HL-60/S4 (cell line): ENCODE data around the gene EML3.
"Not testable (repeated sequence)": the region's sequence is repeated elsewhere in the genome, so short reads cannot be mapped to it uniquely, and the experiment has no call there.

ENCODE experiments used
- in situ Hi-C: fragments of 300-500 bp; cut with MboI; formaldehyde crosslinking; loops from 2 replicates; pipeline ENCODE4 v1.14.3; 2022; ENCODE audit warnings: low sequenced_read_pairs

EML3 gene

DNA sequence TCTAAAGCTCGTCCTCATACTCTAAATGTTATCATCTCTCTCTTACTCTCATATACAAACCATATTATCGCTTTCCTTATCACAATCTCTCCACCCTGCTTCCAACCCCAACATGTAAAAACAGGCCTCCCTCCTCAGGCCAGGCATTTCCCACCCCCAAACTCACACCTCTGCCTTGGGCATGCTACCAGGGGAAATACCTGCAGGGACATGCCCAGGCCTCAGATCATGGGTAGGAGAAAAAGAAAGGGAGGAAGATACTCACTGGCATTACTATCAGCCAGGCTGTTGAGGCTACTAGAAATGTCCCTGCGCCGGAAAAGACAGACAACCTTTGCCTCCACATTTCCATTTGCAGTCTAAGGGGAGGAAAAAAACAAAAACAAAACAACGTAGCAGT lies 12.7 kb downstream of the EML3 start:
- in situ Hi-C loops, result loop anchor here (10.0 kb wide), 1 partner anchor 95 kb away; no protein-coding TSS in a partner anchor

DNA sequence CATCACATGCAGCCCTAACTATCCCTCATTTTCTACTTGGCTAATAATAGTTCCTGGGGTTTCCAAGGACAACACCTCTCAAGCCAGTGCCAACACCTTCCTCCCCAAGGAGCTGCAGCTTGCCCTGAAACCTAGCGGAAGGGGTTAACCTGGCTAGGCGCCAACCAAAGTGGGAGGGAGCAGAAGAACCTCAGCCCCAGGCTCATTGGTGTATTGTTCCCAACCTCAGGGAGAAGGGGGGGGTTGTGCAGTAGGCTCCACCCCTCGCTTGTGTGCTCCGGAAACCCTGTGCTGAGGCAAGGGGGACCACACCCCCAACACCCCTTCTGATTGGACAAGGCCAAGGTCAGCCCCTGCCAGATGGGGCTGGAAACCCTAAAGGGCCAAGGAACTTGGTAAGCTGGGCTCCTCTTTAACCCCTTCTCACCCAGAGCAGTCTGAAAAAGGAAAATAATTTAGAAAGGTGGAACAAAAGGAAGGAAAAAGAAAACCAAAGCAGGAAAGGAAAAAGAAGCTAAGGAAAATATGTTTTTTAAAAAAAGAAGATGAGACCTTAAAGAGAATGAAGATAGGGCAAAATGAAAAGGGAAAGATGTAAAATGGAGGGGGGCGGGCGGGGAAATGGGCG lies 13.4 kb downstream of the EML3 start:
- in situ Hi-C loops, result loop anchor here (10.0 kb wide), 1 partner anchor 96 kb away; no protein-coding TSS in a partner anchor

DNA sequence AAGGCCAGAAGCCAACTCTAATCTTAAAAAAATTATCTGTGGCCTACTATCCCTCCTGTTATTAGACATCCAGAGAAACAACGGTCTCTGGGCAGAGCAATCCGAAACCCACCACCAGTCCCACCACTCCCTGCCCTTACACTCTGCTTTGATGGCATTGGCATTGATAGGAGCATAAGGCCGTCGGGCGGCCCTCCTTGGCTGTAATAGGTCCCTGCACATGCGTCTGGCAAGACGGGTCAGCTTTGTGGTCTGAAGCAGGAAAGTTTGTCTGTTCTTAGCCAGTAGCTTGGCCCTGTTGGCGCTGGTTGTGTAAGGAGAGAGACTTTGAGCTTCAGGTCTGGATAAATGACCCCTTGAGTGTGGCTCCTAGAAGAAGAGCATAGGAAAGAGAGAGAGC lies 17.5 kb downstream of the EML3 start:
- in situ Hi-C loops, result loop anchor here (10.0 kb wide), 1 partner anchor 100 kb away; no protein-coding TSS in a partner anchor

DNA sequence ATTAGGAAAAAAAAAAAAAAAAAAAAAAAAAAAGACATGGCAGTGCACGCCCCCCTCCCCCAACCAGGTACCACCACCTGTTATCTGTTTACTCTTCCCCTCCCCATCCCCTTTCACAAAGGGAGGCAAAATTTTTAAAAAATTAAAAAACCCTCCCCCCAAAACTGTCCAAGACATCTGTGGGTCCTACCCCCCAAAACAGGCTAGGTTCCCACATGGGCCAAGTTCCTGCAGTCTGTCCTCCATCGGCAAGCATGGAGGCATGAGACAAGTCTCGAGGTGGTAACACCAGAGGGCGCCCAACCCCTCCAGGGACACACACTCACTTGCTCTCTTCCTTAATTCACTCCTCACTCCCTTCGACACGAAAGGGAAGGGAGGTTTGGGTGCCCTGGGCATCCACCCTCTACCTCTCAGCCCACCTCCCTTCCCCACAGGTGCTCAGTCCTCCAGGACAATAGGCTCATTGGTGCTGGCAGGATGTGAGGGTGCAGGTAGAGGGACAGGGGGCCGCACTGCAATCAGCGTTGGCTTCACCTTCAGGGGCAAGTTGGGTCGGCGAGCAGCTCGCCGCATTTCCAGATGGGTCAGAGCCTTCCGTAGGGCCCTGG lies 19.0 kb downstream of the EML3 start:
- in situ Hi-C loops, result loop anchor here (10.0 kb wide), 1 partner anchor 101 kb away; no protein-coding TSS in a partner anchor

DNA sequence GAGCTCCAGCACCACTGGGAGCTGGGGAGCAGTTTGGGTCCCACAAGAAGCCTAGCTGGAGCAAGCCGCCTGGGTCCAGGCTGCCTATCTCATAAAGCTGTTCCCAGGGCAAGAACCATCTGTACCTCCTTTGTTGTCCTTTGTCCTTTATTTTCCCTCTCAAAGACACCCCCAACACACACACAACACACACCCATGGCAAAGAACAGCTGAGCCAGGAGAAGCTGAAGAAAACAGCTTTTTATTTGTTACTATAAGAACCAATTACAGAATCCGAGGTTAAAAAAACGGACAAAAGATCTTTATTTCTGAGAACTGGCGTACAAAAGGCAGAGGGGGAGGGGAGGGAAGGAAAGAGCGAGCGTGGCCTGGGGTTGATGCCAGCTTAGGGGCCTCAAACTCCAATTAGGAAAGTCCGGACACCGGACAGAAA lies 19.6 kb downstream of the EML3 start:
- in situ Hi-C loops, result loop anchor here (10.0 kb wide), 1 partner anchor 102 kb away; no protein-coding TSS in a partner anchor

GRCh38 chr11:62592146-62592815 lies 20.3 kb downstream of the EML3 start:
- in situ Hi-C loops, result loop anchor here (10.0 kb wide), 1 partner anchor 103 kb away; no protein-coding TSS in a partner anchor

- in situ Hi-C loops, result loop anchor here (10.0 kb wide), 1 partner anchor 103 kb away; no protein-coding TSS in a partner anchor
Measured at GRCh38 chr11:62591448-62592145, 21.0 kb downstream of the EML3 start, which contains the start of gene TUT1. Gene TUT1, minus strand, starts transcription at chr11:62591523. Its CDS starts 38 bp downstream, at chr11:62591485.

DNA sequence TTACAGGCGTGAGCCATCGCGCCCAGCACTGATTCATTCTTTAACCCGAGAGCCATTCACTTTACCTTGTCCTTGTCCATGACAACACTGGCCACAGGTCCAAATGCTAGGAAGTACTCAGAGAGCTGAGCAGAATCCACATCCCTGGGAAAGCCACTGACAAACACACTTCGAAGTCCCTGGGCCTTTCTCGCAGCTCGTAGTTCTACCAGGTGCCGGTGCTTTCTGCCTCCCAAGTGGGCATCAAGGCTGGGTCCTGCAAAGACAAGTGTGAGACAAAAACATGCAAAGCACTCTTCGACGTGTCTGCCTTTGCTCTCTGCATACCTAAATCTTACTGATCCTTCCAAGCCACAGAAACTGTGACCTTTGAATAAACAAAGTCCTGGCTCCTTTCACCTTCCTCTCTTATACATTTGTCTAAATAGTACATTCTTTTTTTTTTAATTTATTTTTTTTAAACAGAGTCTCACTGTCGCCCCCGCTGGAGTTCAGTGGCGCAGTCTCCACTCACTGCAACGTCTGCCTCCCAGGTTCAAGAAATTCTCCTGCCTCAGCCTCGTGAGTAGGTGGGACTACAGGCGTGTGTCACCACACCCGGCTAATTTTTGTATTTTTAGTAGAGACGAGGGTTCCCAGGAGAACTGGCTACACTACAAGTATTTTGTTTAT lies 23.5 kb downstream of the EML3 start:
- in situ Hi-C loops, result no loop called here

DNA sequence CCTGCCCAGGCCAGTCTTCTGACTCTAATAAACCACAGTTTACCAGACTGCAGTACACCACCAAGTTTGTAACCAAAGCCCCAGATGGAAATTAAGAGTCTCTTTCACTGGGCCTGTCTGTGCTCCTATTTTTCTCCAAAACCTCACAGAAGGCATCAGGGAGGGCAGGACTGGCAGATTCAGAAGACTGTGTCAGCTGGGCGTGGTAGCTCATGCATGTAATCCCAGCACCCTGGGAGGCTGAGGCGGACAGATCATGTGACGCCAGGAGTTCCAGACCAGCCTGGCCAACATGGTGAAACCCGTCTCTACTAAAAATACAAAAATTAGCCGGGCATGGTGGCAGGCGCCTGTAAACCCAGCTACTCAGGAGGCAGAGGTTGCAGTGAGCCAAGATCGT lies 27.2 kb downstream of the EML3 start:
- in situ Hi-C loops, result not testable (repeated sequence)

- in situ Hi-C loops, result not testable (repeated sequence)
Measured at GRCh38 chr11:62581735-62582134, 30.8 kb downstream of the EML3 start.

- in situ Hi-C loops, result no loop called here
Measured at GRCh38 chr11:62580959-62581715, 31.4 kb downstream of the EML3 start.

GRCh38 chr11:62579252-62579651 lies 33.3 kb downstream of the EML3 start:
- in situ Hi-C loops, result no loop called here

- in situ Hi-C loops, result no loop called here
Measured at GRCh38 chr11:62578541-62578940, 34.0 kb downstream of the EML3 start.

- in situ Hi-C loops, result no loop called here
Measured at GRCh38 chr11:62577046-62577714, 35.4 kb downstream of the EML3 start.

GRCh38 chr11:62575837-62576236 lies 36.7 kb downstream of the EML3 start:
- in situ Hi-C loops, result no loop called here

DNA sequence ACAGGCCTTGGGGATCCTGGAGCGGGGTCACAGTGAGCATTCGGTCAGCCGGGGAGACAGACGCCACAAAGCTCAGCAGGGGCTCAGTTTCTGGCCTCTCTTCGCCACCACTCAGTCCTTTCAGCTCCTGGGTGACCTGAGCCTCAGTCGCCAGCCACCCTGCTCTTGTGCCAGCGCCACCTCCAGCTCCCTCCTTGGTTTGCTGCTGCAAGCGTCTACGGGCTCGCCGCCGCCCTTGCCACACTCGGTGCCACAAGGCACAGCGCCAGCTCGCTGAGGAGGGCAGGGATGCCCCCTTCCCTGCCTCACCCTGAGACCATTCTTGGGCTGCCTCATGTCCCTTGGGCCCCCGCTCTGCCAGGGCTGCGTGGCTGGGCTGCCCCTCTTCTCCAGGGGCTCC lies 37.4 kb downstream of the EML3 start:
- in situ Hi-C loops, result no loop called here

DNA sequence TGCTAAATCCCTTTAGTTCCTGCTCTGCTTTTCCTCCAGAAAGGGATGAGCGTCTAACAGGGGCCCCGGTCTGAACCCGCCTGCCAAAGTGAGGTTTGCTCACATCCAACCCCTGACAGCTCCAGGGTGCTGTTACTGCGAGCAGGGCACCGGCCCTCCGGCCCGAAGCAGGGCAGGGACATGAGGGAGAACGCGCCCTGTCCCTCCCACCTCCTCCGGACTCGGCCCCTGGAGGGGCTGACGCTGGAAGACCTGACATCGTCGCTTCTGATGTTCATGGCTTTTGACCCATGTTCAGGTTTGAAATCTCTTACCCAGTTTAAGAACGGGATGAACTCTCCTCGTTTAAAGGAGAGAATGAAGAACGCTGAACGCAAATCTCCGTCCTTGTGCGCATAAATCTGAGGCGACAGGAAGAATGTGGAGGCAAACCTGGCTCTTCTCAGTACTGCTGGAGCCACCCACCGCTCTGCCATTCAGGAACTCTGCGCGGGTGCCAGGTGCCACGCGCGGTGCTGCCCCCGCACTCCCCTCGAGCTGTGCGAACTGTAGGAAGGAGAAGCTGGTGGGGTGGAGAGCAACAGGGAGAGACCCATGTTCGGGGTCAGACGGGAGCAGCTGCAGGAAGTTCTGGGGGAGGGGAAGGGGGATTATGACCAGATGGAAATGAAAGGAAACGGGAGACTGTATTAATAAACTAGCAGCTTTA lies 38.1 kb downstream of the EML3 start:
- in situ Hi-C loops, result no loop called here

DNA sequence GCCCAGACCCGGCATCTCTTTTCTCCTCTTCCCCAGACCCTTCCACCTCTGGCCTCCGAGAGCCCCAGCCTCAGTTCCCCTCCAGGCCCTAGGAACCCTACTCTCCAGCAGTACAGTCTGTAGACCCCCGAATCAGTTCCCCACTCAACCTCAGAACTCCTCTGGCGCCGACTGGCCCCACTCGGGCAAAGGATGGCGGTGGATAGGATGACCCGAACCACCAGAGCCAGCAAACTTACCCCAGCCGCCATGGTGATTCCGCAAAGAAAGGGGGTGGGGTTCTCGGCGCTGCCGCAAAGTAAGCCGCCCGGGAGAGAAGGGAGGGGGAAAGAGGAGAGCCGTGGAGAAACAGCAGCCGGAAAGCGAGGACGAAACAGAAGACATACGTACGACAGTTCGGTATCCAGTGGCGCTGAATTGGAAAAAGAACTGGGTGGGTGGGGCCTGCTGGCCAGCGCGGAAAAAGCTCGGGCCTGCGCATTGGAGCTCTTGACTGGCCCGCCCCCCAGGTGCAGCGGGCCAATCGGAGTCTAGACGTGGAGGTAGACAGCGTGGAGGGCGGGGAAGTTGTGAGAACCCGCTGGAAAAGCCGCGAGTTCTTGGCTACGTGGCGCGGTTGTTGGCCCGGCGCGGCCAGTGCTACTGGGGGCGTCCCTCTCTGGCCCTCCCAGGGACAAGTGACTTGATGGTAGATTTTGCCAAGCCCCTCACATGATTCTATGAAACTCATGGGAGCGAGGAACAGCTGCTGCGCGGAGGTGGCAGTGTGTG lies 38.8 kb downstream of the EML3 start, which contains the start of gene EEF1G:
EEF1G (minus strand) TSS at position 300 of the 771 bp plus-strand sequence; CDS start at position 251, 49 bp downstream.
- in situ Hi-C loops, result no loop called here
